Mammary epithelial cell (primary cell): Measurements from ENCODE around the gene RTF1.

Source experiments
- CTCF ChIP-seq, 2 donors: IDR thresholded peaks in 1 of 2; conservative IDR thresholded peaks in 1 of 2; 2 replicates each; pipeline ENCODE4 v1.5.1; 2011 to 2012; ENCODE audit warnings: inconsistent platforms in 2 of 2, low read length in 2 of 2, mild to moderate bottlenecking in 2 of 2, control low read depth in 1 of 2, low read depth in 1 of 2; ENCODE audit not compliant: insufficient read depth in 1 of 2; ENCODE audit errors: extremely low read depth in 1 of 2
- EZH2 ChIP-seq: IDR thresholded peaks from 2 replicates; pipeline ENCODE4 v1.6.1; 2012; ENCODE audit warnings: low read length, inconsistent platforms, borderline replicate concordance

- TF ChIP-seq CTCF (conservative IDR thresholded peaks at IDR 0.05 in 1 of 2, IDR thresholded peaks at IDR 0.05 in 1 of 2; ENCODE audit: extremely low read depth in 1 of 2, insufficient read depth in 1 of 2, low read depth in 1 of 2, low read length in 2 of 2) (no peak), EZH2 (peak; percentile 93)
Observed at GRCh38 chr15:41512512-41512939, 95.6 kb downstream of the RTF1 start.
